ENCODE results near the gene HIP1R.

- TF ChIP-seq, protein P1, sequence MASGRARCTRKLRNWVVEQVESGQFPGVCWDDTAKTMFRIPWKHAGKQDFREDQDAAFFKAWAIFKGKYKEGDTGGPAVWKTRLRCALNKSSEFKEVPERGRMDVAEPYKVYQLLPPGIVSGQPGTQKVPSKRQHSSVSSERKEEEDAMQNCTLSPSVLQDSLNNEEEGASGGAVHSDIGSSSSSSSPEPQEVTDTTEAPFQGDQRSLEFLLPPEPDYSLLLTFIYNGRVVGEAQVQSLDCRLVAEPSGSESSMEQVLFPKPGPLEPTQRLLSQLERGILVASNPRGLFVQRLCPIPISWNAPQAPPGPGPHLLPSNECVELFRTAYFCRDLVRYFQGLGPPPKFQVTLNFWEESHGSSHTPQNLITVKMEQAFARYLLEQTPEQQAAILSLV (CRISPR knock-in tag; IDR thresholded peaks at IDR 0.05; ENCODE audit: borderline replicate concordance), result no peak
- TF ChIP-seq MEF2D (CRISPR knock-in tag; IDR thresholded peaks at IDR 0.05) (no peak), ZFP41 (CRISPR knock-in tag; IDR thresholded peaks at IDR 0.05; ENCODE audit: borderline replicate concordance) (no peak), POLR2A (IDR thresholded peaks at IDR 0.05; ENCODE audit: insufficient read depth in 1 of 2, low read depth in 2 of 2, low read length in 2 of 2) (no peak), EEA1 (CRISPR knock-in tag; IDR thresholded peaks at IDR 0.05; ENCODE audit: borderline replicate concordance) (no peak), CTCF (CRISPR knock-in tag; IDR thresholded peaks at IDR 0.05) (no peak), ZNF768 (CRISPR knock-in tag; IDR thresholded peaks at IDR 0.05) (no peak), SMC3 (IDR thresholded peaks at IDR 0.05; ENCODE audit: low read length) (no peak), KDM5B (CRISPR knock-in tag; IDR thresholded peaks at IDR 0.05; ENCODE audit: borderline replicate concordance) (no peak), POLR2AphosphoS5 (IDR thresholded peaks at IDR 0.05; ENCODE audit: low read depth, low read length) (no peak), ATF2 (CRISPR knock-in tag; IDR thresholded peaks at IDR 0.05) (no peak), EZH2 (conservative IDR thresholded peaks at IDR 0.05; ENCODE audit: low read depth, low read length) (no peak), FOXK1 (CRISPR knock-in tag; IDR thresholded peaks at IDR 0.05; ENCODE audit: borderline replicate concordance, low read depth) (no peak), SP1 (IDR thresholded peaks at IDR 0.05) (no peak), SP1 (CRISPR knock-in tag; IDR thresholded peaks at IDR 0.05) (no peak)
These were observed 431 bp downstream of the HIP1R start for GRCh38 chr12:122835750-122836026.

Data from HepG2 (cell line).